Mesodermal cell (in vitro differentiated cells): ENCODE measurements around the gene TBC1D2.

ENCODE experiments used
- H3K27ac ChIP-seq: 2 replicates; pipeline ENCODE4 v1.7.0; 2013; ENCODE audit warnings: mild to moderate bottlenecking, low read depth, low read length, moderate library complexity; ENCODE audit not compliant: severe bottlenecking
- H3K36me3 ChIP-seq: 2 replicates; pipeline ENCODE4 v1.7.1; 2013; ENCODE audit warnings: mild to moderate bottlenecking, low read length, moderate library complexity; ENCODE audit not compliant: control insufficient read depth, insufficient read depth
- H3K4me1 ChIP-seq: one replicate; pipeline ENCODE4 v1.7.1; 2013; ENCODE audit warnings: mild to moderate bottlenecking, low read length; ENCODE audit not compliant: insufficient read depth, control insufficient read depth, poor library complexity, severe bottlenecking
- H3K4me3 ChIP-seq: 2 replicates; pipeline ENCODE4 v1.7.0; 2013; ENCODE audit warnings: low read length, control low read depth, mild to moderate bottlenecking; ENCODE audit not compliant: insufficient read depth, poor library complexity, severe bottlenecking; ENCODE audit errors: extremely low read depth
- H3K9me3 ChIP-seq: 2 replicates; pipeline ENCODE4 v1.7.1; 2013; ENCODE audit warnings: mild to moderate bottlenecking, low read length, moderate library complexity; ENCODE audit not compliant: control insufficient read depth
- WGBS, 2 experiments: methylation state at CpG; one replicate each; pipeline ENCODE4 v1.1.5; 2013; ENCODE audit warnings: missing lambda C conversion rate in 2 of 2; ENCODE audit not compliant: insufficient coverage in 2 of 2; 5-methylcytosine and 5-hydroxymethylcytosine counted together

The TBC1D2 gene

DNA sequence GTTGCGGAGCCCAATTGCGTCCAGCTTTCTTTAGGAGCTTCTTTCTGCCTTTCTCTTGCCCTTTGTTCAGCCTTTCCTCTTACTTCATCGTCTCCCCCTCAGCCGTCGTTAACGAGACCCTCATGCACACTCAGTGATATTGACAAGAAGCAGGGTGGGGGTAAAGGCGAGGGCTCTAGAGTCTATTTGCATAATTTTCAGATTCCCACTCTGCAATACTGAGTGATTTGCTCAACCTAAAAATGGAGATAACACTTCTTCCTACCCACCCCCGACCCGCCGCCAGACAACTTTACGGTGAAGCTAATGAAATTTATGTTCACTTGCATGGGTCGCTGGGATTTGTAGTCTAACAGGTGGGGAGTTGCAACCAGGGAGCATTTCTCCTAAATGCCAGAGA is 1.3 kb upstream of the TBC1D2 start:
- Histone ChIP-seq H3K4me1 (peaks cover 6% of the 10 kb centered on the region), H3K27ac (peak overlapping the region; percentile 95), H3K4me3 (peak overlapping the region; percentile 76), H3K36me3 (no peaks in the 10 kb centered on the region), H3K9me3 (no peaks in the 10 kb centered on the region)
- WGBS, 2 experiments, result 50 to 63% methylated on average over 1 to 2 of the region's 12 CpGs

DNA sequence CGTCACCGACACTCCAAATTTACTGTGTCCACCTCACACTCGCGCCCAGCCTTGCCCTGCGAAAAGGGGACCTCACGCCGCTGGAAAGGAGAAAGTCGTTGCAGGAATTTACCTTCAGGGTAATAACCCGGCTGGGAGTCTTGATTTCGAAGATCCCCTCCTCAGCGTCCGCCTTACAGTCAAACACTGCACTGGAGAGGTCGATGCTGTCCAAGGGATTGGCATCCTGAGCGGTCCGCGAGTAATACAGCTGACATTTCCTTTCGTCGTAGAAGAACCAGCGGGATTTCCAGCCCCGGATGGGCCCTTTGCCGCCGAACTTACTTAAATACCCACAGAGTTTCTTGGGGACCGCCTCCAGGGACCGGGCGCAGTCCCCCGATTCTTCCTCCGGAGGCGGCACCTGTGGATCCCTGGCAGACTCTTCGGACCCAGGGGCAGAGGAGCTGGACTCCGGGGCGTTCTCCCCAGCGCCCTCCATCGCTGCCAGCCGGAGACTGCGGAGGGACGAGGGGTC is 330 bp downstream of the TBC1D2 start:
- H3K4me1 ChIP-seq, result peaks cover 6% of the 10 kb centered on the region
- no peaks in the 10 kb centered on the region for H3K9me3 ChIP-seq
- no peaks in the 10 kb centered on the region for H3K36me3 ChIP-seq
- no peak overlapping the region for H3K27ac ChIP-seq
- peak overlapping the region; percentile 76 for H3K4me3 ChIP-seq
- 3% methylated on average over 28 to 33 of the region's 36 CpGs for WGBS, 2 experiments

DNA sequence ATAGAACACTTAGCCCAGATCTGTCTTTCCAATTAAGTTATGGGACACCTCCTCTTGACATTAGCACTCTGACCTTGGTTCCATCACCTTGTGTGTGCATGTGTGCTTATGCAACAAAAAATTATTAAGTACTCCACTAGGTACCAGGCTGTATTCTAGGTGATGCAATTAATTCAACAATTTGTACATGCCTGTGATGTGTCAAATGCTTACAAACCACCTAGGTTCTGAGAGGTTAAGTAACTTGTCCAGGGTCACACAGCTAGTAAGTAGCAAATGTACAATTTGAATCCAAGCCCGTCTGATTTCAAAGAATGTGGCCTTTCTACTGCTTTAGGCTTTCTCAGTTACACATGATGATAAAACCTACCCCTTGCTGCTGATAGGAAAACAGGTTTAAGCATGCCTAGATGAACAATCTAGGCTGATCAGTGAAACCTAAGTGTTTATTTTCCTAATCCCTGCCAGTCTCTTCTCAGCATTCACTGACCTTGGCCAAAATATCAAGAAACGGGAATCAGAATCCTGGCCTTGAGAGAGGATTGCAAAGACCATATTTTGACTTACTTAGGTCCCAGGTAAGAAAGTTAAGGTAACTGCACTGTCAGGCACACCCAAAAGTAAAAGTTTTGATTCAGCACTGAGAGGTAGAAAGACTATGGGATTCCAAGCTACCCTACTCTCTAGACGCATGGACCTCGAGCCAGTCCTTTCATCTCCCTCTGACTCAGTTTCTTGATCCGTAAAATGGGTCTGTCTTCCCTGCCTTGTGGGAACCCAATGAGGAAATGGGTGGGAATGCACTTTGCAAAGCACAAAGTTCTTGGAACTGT is 1.0 kb downstream of the TBC1D2 start:
- H3K4me1 ChIP-seq, result peaks cover 7% of the 10 kb centered on the region
- peak overlapping the region; percentile 76 for H3K4me3 ChIP-seq
- 64 to 100% methylated on average over 2 to 5 of the region's 5 CpGs for WGBS, 2 experiments
- no peaks in the 10 kb centered on the region for H3K36me3 ChIP-seq
- H3K9me3 ChIP-seq, result no peaks in the 10 kb centered on the region
- no peak overlapping the region for H3K27ac ChIP-seq

DNA sequence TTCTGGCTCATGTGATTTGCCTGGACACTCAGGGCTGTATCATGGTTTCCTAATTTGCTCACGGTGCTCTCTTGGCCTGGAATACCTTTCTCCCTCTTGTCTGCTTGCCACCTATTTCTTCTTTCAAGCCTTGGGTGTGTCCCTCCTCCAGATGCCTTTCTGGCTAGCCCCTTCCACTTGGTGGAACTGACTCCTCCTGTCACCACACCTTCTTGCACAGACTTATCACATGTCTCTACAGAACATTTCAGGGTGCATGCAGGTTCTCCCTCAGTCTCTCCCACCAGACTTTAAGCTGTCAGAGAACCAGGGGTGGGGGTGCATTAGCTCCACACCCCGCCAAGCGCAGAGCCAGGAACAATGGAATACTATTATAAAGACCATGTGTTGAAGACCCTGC is 1.9 kb downstream of the TBC1D2 start:
- Histone ChIP-seq H3K4me3 (no peak overlapping the region), H3K9me3 (no peaks in the 10 kb centered on the region), H3K36me3 (no peaks in the 10 kb centered on the region), H3K4me1 (peaks cover 16% of the 10 kb centered on the region), H3K27ac (no peak overlapping the region)
- WGBS, 2 experiments, result 86 to 90% methylated on average over 1 to 2 of the region's 3 CpGs

DNA sequence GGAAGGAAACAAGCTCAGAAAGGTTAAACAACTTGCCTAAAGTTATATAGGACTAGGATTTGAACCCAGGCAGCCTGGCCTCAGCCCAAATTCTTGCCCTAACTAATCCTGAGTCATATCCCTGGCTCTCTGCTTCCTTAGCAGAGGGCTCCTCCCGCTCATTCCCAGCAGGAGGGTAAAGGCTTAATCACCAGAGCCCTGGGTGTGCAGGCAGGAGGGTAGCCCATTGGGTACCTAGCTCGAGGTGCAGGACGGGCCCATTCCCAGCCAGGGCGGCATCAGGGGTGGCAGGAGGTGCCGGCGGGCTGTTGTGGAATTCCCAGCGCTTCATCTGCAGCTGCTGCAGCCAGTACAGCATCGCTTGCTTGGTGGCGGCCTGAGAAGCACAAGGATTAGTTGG is 3.9 kb downstream of the TBC1D2 start:
- no peak overlapping the region for H3K27ac ChIP-seq
- WGBS, 2 experiments, result 88 to 91% methylated on average over 7 to 8 of the region's 9 CpGs
- H3K36me3 ChIP-seq, result no peaks in the 10 kb centered on the region
- no peaks in the 10 kb centered on the region for H3K9me3 ChIP-seq
- H3K4me3 ChIP-seq, result no peak overlapping the region
- peaks cover 18% of the 10 kb centered on the region for H3K4me1 ChIP-seq

DNA sequence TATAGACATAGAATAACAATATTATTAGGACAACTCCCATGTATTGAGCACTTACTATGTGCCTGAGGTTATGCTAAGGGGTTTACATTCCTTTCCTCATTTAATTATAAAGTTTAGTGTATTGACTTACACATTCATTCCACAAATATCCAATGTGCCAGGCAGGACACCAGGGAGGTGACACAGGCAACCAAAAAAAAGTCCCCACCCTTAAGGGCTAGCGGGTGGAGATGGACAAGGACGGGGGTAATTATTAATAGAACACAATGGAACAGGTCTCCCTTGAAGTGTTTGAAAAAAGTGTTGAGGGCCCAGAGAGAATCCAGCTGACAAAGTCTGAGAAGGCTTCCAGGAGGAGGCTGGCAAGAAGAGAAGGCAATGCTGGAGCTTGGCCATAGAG is 5.7 kb downstream of the TBC1D2 start:
- WGBS, 2 experiments, result 78 to 83% methylated on average over 1 of the region's 2 CpGs
- no peak overlapping the region for H3K27ac ChIP-seq
- no peaks in the 10 kb centered on the region for H3K9me3 ChIP-seq
- peaks cover 18% of the 10 kb centered on the region for H3K4me1 ChIP-seq
- no peaks in the 10 kb centered on the region for H3K36me3 ChIP-seq
- H3K4me3 ChIP-seq, result no peak overlapping the region

DNA sequence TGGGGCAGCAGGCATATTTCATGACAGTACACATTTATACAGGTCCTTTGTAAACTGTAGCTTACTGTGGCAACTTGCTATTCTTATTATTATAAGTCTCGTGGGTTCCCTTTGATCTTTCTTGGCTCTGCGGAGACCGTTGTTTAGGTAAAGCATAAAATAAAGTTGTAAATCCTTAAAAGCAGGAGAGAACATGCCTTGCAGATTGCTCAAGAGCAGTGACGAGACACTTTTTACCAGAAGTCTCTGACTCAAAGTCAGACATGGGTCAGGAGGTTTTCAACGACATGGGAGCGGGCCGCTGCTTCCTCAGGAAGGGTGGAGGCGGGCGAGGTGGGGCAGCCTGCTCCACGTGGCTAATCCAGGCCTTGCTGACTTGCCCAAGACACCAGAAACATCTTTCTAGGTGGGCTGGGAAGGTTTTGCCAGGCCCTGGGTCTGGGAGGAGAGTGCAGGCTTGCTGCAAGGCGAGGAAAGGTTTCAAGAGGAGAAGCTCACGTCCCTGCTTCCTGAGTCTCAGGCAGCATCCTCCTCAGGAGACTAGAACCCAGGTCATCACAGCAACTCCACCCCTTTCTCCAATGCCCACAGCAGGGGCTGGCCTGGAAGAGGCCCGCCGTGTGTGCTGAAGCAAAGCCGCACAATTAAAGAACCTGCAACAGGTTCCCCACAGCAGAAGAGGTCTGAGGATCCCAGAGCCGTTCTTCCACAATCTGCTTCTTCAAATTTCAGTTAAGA is 6.5 kb downstream of the TBC1D2 start:
- WGBS, 2 experiments, result 80% methylated on average over 13 to 14 of the region's 16 CpGs
- H3K4me3 ChIP-seq, result no peak overlapping the region
- no peaks in the 10 kb centered on the region for H3K36me3 ChIP-seq
- H3K27ac ChIP-seq, result no peak overlapping the region
- H3K4me1 ChIP-seq, result peaks cover 18% of the 10 kb centered on the region
- H3K9me3 ChIP-seq, result no peaks in the 10 kb centered on the region

DNA sequence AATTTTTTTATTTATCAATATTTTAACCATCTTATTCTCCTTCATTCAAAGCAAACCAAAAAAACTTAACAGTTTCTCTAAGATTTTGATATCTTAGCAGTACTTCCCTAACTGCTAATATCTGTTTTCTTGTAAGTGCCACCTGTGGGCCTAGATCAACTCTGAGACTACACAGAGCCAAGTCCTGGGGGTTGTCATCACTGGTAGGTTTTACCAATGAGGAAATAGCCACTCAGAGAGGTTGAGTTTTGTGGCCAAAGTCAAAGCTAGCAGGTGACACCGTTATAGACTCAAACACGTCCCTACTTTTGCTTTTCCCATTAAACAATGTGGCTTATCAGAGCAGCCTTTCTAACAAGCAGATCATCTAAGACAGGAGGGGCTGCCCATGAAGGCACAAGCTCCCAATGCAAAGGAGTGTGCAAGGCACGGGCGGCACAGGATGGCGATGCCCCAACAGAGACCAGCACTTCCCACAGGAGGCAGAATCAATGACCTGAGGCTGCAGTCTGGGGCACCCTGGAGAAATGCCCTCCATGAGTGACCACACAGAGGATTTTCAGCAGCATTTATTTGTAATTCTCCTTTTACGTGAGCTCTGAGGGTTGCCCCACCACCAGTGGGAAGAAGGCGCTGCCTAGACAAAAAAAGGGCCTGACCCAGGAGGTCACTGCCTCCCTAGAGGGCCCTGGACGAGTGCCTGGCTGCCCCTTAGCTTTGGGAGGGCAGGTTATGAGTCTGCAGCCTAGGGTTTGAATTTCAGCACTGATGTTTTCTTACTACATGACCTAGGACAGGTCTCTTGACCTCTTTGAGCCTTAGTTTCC is 7.4 kb downstream of the TBC1D2 start:
- WGBS, 2 experiments, result 83 to 98% methylated on average over 7 of the region's 8 CpGs
- H3K9me3 ChIP-seq, result no peaks in the 10 kb centered on the region
- peaks cover 18% of the 10 kb centered on the region for H3K4me1 ChIP-seq
- H3K36me3 ChIP-seq, result no peaks in the 10 kb centered on the region
- no peak overlapping the region for H3K27ac ChIP-seq
- no peak overlapping the region for H3K4me3 ChIP-seq

DNA sequence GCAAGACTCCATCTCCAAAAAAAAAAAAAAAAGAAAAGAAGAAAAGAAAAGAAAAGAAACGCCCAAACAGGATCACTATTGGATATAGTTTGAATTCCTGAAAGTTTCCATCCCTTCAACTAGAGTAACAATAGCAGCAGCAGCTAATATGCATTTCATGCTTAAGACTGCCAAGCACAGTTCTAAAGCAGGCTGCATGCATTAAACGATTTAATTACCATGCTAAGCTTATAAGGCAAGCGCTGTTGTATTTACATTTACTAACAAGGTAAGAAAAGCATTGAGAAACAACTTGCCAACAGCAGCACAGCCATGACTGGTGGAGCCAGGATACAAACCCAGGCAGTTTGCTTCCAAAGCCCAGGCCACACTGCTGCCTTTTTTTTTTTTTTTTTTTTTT is 13.0 kb downstream of the TBC1D2 start:
- 92 to 93% methylated on average over 2 of the region's 3 CpGs for WGBS, 2 experiments
- H3K36me3 ChIP-seq, result no peaks in the 10 kb centered on the region
- no peaks in the 10 kb centered on the region for H3K4me1 ChIP-seq
- no peak overlapping the region for H3K4me3 ChIP-seq
- no peak overlapping the region for H3K27ac ChIP-seq
- no peaks in the 10 kb centered on the region for H3K9me3 ChIP-seq
